Anterior cingulate cortex (tissue), 58 donors: Measurements from ENCODE around the gene IFT27.
"Not testable (repeated sequence)": the region's sequence is repeated elsewhere in the genome, so short reads cannot be mapped to it uniquely, and the experiment has no call there.

Experiments used
- DNase-seq, 58 donors: peaks; one replicate each; lab custom pipeline; 2025; lab: John Stamatoyannopoulos, UW

IFT27 gene

GRCh38 chr22:36767035-36767775 lies 8.7 kb downstream of the IFT27 start:
- DNase-seq, result no peak

DNA sequence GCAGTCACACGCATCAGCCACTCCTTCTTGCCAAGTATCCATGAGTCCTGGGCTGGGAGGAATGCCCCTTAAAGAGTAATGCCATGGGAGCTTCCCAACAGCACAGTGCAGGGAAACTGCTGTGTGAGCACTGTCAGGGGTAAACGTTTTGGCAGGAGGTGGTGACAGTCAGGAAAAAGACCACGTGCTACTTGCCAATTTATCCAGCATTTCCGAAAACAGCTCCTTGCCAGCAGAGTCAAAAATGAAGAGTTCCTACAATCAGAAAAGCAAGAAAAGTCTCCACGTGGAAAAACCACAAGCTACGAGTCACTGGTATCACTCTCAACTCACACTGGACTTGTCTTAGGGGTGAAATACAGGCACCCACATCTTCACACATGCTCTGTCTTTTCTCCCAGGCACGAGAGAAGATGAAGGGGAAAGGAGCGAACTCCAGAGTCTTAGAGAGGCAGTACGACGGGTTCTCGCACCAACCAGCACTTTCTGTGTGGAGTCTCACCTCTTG lies 9.9 kb downstream of the IFT27 start:
- peak in 1 of 58 donors; percentile 20 for DNase-seq

- DNase-seq, result peak in 1 of 58 donors; percentile 36
Measured at GRCh38 chr22:36765131-36765942, 10.6 kb downstream of the IFT27 start.

DNA sequence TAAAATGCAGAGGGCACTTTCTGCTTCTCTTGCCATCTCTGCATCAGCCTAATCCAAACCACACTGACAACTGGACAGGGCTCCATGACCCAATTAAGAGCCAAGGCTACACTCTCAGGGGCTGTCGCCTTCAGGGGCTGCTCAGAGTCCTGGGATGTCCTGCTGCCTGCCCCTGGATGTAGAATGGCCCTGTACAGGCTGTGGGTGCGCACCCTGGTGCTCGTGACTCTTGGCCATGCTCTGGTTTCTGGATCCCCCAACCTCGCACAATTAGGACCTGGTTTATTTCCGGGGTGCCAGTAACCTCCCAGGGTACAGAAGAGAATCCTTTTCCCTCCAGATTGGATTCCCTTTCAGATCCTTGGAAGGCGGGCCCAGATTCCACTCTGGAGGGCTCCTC lies 11.3 kb downstream of the IFT27 start:
- DNase-seq, result peak in 5 of 58 donors; percentile 15 to 26 (median 23)

GRCh38 chr22:36764060-36764459 lies 11.9 kb downstream of the IFT27 start:
- DNase-seq, result no peak

GRCh38 chr22:36763576-36763975 lies 12.3 kb downstream of the IFT27 start:
- DNase-seq, result no peak

DNA sequence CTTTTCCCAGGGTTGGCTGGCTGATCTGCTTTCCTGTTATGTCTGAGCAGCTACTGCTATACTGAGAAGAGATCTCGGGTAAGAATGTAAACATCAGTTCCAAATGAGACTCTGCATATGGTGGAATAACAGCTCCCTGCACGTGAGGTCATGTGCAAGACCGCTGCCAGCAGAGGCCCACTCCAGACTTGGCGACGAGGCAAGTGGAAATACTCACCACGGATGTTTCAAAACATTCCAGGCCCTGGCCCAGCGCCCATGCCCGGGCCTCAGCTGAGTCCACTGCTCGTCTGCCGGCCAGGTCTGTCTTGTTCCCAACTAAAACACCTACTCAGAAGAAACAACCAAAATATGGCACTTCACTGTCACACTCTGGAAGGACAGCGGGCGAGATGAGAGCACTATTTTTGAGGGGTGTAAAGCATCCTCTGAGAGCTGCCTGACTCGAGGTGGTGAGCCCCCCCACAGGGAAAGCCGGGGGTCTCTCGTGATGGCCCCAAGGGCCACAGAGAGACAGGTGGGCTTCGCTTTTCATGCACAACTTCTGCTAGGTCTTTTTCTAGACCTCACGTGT lies 13.1 kb downstream of the IFT27 start:
- no peak for DNase-seq

DNA sequence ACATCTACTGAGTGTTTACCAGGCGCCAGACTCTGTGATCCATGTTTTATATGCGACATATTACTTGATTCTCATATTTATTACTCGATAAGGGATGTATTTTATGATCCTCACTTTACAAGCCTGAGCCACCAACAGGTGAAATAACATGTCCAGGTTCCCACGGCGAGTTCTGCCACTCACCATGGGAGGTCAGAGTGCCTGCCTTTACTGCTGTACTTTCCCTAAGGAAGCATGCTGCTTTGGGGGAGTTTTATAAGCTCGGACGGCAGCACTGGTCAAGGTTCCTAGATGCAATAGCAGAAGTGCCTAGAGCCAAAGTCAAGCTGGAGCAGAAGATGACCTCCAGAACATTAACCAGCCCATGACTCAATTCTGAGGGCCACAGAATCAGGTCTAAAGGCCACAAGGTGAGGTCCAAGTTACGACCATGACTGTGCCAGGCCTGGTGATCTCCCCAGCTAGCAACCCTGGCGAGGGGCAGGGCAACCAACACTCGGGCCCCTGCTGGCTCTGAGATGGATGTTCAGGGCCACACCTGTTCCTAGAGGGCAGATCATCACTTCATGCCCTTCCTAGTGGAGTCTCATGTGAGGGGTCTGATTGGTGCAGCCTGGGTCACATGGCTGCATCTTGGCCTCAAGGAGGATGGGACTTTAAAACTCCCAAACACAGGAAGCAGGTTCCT lies 14.2 kb downstream of the IFT27 start:
- no peak for DNase-seq

DNA sequence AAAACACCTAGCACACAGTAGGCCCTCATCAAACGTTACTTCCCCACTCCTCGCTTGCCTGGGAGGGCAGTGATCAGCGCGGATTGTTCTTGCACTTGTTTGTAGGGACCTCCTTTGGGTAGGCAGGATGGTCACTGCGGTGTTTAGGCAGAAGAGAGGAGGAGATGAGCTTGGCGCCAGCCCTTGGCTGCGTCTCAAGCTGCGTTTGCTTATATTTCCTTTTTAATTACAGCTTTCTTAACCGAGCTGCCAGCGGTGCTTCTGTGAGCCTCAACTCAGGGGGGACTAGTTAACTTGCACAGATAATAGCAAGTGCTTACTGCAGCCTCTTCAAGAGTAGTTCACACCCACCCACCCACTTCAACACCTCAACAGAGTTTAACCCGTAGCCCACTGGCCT lies 15.1 kb downstream of the IFT27 start:
- DNase-seq, result no peak

- DNase-seq, result no peak
Measured at GRCh38 chr22:36759481-36760159, 16.3 kb downstream of the IFT27 start.

DNA sequence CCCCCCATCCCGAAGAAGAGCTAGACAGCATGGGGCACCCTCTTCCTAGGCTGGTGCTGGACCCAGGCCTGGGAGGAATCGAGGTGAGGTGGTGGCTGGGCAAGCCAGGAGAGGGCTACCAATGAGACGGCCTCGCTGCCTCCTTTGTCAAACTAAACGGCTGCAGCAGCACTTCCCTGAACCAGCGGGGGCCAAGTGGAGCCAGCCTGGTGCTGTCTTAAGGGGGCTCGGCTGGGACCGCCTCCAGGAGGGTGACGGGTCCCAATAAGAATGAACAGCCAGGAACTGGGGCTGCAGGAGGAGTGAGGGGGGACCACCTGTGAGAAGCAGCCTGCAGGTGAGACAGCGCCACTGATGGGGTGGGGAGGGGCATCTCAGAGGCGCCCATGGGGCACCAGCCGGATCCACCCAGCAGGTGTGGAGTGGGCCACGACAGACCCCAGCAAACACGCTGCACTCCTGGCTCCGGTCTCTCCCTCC lies 17.1 kb downstream of the IFT27 start:
- no peak for DNase-seq

GRCh38 chr22:36757668-36758211 lies 18.2 kb downstream of the IFT27 start:
- peak in 52 of 58 donors; percentile 10 to 86 (median 50) for DNase-seq

DNA sequence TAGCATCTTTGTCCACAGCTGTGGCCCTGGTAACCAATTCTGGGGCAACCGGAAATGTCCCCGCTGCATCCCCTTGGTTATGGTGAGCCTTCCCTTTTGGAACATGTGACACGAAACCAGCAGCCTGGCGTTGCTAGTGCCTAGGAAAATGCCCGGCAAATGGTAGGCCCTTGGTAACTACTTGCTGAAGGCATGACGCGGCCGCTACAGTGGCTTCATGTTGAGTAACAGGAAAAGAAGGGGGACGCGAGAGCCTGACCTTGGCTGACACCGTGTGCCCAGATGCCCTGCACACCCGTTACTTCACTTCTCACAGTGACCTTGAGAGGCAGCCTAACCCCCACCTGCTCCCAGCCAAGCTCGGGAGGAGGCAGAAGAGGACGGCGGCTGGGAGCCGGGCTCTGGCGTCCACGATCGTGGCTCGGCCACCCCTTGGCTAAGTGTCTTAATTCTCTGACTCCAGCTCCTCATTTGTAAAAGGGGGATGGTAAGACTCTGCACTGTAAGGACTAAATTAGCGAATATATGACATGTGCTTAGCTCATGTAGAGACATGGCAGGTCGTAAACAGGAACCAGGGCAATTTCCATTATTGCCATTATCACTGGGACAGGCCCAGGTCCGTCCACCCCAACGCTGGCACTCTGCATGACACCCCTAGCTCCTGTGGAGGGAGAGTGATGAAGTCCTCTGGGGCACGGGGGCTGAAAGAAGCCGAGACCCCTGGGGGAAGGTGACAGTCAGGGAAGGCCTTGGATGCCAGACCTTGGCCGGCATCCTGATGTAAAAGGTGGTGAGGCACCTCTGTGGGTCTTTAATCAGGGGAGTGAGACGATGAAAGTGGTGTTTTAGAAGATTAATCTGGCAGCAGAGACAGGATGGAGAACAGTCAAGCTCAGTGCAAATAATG lies 18.9 kb downstream of the IFT27 start:
- no peak for DNase-seq

GRCh38 chr22:36756031-36756430 lies 19.9 kb downstream of the IFT27 start:
- no peak for DNase-seq

- DNase-seq, result no peak
Measured at GRCh38 chr22:36755316-36755715, 20.6 kb downstream of the IFT27 start.

GRCh38 chr22:36754881-36755280 lies 21.0 kb downstream of the IFT27 start:
- not testable (repeated sequence) for DNase-seq

DNA sequence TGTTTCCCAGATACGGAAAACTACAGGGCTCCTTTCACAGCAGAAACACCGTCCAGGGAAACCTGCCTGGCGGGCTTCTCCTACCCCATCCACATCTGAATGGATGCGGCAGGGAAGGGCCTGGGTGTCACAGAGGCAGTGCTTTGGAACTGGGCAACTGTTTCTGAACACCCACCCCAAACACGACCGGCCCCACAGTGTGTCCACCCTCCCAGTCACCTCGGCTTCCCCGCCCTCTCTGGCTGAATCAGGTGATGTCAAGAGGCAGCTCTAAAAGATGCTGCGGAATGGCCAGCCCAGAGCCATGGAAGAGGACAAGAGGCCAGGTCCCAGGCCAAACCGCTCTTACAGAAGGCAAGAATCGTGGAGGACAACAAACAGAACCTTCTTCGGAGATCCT lies 22.0 kb downstream of the IFT27 start:
- no peak for DNase-seq

DNA sequence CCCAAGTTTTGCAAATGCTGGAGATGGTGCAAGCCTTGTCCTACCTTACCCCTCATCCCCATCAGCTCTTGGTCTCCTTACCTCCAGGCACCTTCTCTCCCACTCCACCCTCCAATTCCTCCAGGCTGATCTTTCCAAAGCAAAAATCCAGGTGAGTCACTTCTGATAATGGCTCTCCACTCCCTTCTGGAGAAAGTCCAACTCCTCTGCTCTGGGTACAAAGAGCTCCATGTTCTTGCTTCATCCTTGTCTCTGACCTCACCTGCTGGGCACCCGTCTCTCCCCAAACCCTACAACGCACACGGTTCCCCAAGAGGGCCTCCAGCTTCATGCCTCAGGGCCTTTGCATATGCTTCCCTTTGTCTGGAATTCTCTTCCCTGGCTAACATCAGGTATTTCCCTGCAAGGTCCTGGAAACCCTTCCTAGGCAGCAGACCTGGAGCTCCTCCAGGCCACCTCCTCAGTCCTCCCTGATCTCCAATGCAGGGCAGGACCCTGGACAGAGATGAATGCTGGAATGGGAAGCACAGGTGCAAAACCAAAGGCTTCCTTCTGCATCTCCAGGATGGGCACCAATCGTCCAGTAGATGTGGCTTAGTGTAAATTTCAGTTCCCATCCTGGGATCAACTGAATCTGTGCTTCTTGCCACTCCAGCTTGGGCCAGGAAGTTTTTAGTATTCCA lies 22.7 kb downstream of the IFT27 start:
- no peak for DNase-seq
